ENCODE measurements around the gene KCNK17.
A peak's percentile ranks its signal among the peaks of the same experiment; 100 is the strongest.

The KCNK17 gene

GRCh38 chr6:39300739-39301138 is 13.5 kb downstream of the KCNK17 start:
- DNase-seq (ENCODE audit: low spot score), result no peak
- no peak overlapping the region for H3K14ac ChIP-seq (ENCODE audit: low read length)
- H3K36me3 ChIP-seq (replicated peaks in 1 of 2; ENCODE audit: control insufficient read depth in 2 of 2, insufficient read depth in 2 of 2, low read length in 2 of 2), result no peaks in the 10 kb centered on the region
- peaks cover 0 to 6% (median 0%) of the 10 kb centered on the region in 3 experiments for H3K27me3 ChIP-seq (ENCODE audit: control insufficient read depth in 3 of 3, insufficient read depth in 3 of 3, low read depth in 1 of 3, low read length in 3 of 3)
- no peak overlapping the region for H2BK15ac ChIP-seq (ENCODE audit: low read length)
- peaks cover 0 to 6% of the 10 kb centered on the region in 2 donors for H3K4me1 ChIP-seq (ENCODE audit: control insufficient read depth in 2 of 2, insufficient read depth in 1 of 2, low read depth in 1 of 2, low read length in 2 of 2)
- no peak overlapping the region for H3K23ac ChIP-seq (ENCODE audit: low read depth, low read length, poor library complexity)
- peaks cover 0 to 2% of the 10 kb centered on the region in 2 donors for H3K9me3 ChIP-seq (replicated peaks in 1 of 2; ENCODE audit: control insufficient read depth in 2 of 2, insufficient read depth in 1 of 2, low read depth in 1 of 2, low read length in 2 of 2)
- no peak overlapping the region for H3K9ac ChIP-seq (ENCODE audit: low read depth, low read length, poor library complexity)
- H3K4ac ChIP-seq (ENCODE audit: low read length), result no peak overlapping the region
- WGBS, 2 donors (ENCODE audit: extremely low coverage in 2 of 2, insufficient read length in 2 of 2, insufficient replicate concordance in 1 of 2), result no CpG with 5 or more reads among the region's 6 CpGs
- no peak overlapping the region for H3K4me2 ChIP-seq (ENCODE audit: insufficient read depth, low read length, poor library complexity, severe bottlenecking)
- H4K91ac ChIP-seq (ENCODE audit: low read depth, low read length, poor library complexity), result no peak overlapping the region
- no peak overlapping the region for H2AK5ac ChIP-seq (ENCODE audit: low read depth, low read length)
- H3K27ac ChIP-seq (replicated peaks; ENCODE audit: low read length), result no peak overlapping the region
- no peak overlapping the region for H2BK12ac ChIP-seq (ENCODE audit: low read length)
- H2BK5ac ChIP-seq (ENCODE audit: low read length), result peak overlapping the region; percentile 31
- H3K4me3 ChIP-seq (ENCODE audit: low read length in 2 of 2), result no peak overlapping the region
- H3K79me1 ChIP-seq (ENCODE audit: low read depth, low read length), result no peaks in the 10 kb centered on the region
- no peak overlapping the region for H2BK120ac ChIP-seq (ENCODE audit: low read depth, low read length)
- no peak overlapping the region for H2AFZ ChIP-seq (ENCODE audit: low read length)
- H4K8ac ChIP-seq (ENCODE audit: low read depth, low read length), result no peak overlapping the region
- no peak overlapping the region for H3K18ac ChIP-seq (ENCODE audit: low read length)

GRCh38 chr6:39298061-39298460 is 16.2 kb downstream of the KCNK17 start:
- H3K23ac ChIP-seq (ENCODE audit: low read depth, low read length, poor library complexity), result no peak overlapping the region
- H3K4me3 ChIP-seq (ENCODE audit: low read length in 2 of 2), result no peak overlapping the region
- peak overlapping the region; percentile 11 for H4K91ac ChIP-seq (ENCODE audit: low read depth, low read length, poor library complexity)
- H4K8ac ChIP-seq (ENCODE audit: low read depth, low read length), result no peak overlapping the region
- H3K4ac ChIP-seq (ENCODE audit: low read length), result no peak overlapping the region
- H2BK12ac ChIP-seq (ENCODE audit: low read length), result no peak overlapping the region
- H3K27ac ChIP-seq (replicated peaks; ENCODE audit: low read length), result no peak overlapping the region
- no peak overlapping the region for H3K9ac ChIP-seq (ENCODE audit: low read depth, low read length, poor library complexity)
- H3K27me3 ChIP-seq (ENCODE audit: control insufficient read depth in 3 of 3, insufficient read depth in 3 of 3, low read depth in 1 of 3, low read length in 3 of 3), result peaks cover 0 to 9% (median 0%) of the 10 kb centered on the region in 3 experiments
- no peaks in the 10 kb centered on the region for H3K36me3 ChIP-seq (replicated peaks in 1 of 2; ENCODE audit: control insufficient read depth in 2 of 2, insufficient read depth in 2 of 2, low read length in 2 of 2)
- H3K79me1 ChIP-seq (ENCODE audit: low read depth, low read length), result no peaks in the 10 kb centered on the region
- H3K9me3 ChIP-seq (replicated peaks in 1 of 2; ENCODE audit: control insufficient read depth in 2 of 2, insufficient read depth in 1 of 2, low read depth in 1 of 2, low read length in 2 of 2), result no peaks in the 10 kb centered on the region
- no peak for DNase-seq (ENCODE audit: low spot score)
- no peak overlapping the region for H3K18ac ChIP-seq (ENCODE audit: low read length)
- H2AK5ac ChIP-seq (ENCODE audit: low read depth, low read length), result no peak overlapping the region
- no peak overlapping the region for H3K14ac ChIP-seq (ENCODE audit: low read length)
- H2AFZ ChIP-seq (ENCODE audit: low read length), result no peak overlapping the region
- no peak overlapping the region for H2BK5ac ChIP-seq (ENCODE audit: low read length)
- H3K4me1 ChIP-seq (ENCODE audit: control insufficient read depth in 2 of 2, insufficient read depth in 1 of 2, low read depth in 1 of 2, low read length in 2 of 2), result peaks cover 0 to 11% of the 10 kb centered on the region in 2 donors
- no peak overlapping the region for H3K4me2 ChIP-seq (ENCODE audit: insufficient read depth, low read length, poor library complexity, severe bottlenecking)
- no peak overlapping the region for H2BK120ac ChIP-seq (ENCODE audit: low read depth, low read length)
- no peak overlapping the region for H2BK15ac ChIP-seq (ENCODE audit: low read length)
- no CpG with 5 or more reads among the region's 10 CpGs for WGBS, 2 donors (ENCODE audit: extremely low coverage in 2 of 2, insufficient read length in 2 of 2, insufficient replicate concordance in 1 of 2)

- Histone ChIP-seq H3K27me3 (ENCODE audit: control insufficient read depth in 3 of 3, insufficient read depth in 3 of 3, low read depth in 1 of 3, low read length in 3 of 3) (peaks cover 0 to 17% (median 2%) of the 10 kb centered on the region in 3 experiments), H4K8ac (ENCODE audit: low read depth, low read length) (no peak overlapping the region), H3K14ac (ENCODE audit: low read length) (no peak overlapping the region), H4K91ac (ENCODE audit: low read depth, low read length, poor library complexity) (no peak overlapping the region), H3K4ac (ENCODE audit: low read length) (no peak overlapping the region), H3K23ac (ENCODE audit: low read depth, low read length, poor library complexity) (no peak overlapping the region), H3K4me2 (ENCODE audit: insufficient read depth, low read length, poor library complexity, severe bottlenecking) (no peak overlapping the region), H2AK5ac (ENCODE audit: low read depth, low read length) (peak overlapping the region; percentile 31), H2BK15ac (ENCODE audit: low read length) (peak overlapping the region; percentile 7), H3K79me1 (ENCODE audit: low read depth, low read length) (no peaks in the 10 kb centered on the region), H3K18ac (ENCODE audit: low read length) (peak overlapping the region; percentile 58), H2AFZ (ENCODE audit: low read length) (peak overlapping the region; percentile 34), H2BK5ac (ENCODE audit: low read length) (no peak overlapping the region), H3K27ac (replicated peaks; ENCODE audit: low read length) (no peak overlapping the region), H2BK120ac (ENCODE audit: low read depth, low read length) (no peak overlapping the region), H3K9ac (ENCODE audit: low read depth, low read length, poor library complexity) (no peak overlapping the region), H3K4me3 (ENCODE audit: low read length in 2 of 2) (no peak overlapping the region), H3K9me3 (replicated peaks in 1 of 2; ENCODE audit: control insufficient read depth in 2 of 2, insufficient read depth in 1 of 2, low read depth in 1 of 2, low read length in 2 of 2) (no peaks in the 10 kb centered on the region), H2BK12ac (ENCODE audit: low read length) (no peak overlapping the region), H3K4me1 (ENCODE audit: control insufficient read depth in 2 of 2, insufficient read depth in 1 of 2, low read depth in 1 of 2, low read length in 2 of 2) (peaks cover 1 to 11% of the 10 kb centered on the region in 2 donors), H3K36me3 (replicated peaks in 1 of 2; ENCODE audit: control insufficient read depth in 2 of 2, insufficient read depth in 2 of 2, low read length in 2 of 2) (no peaks in the 10 kb centered on the region)
- no peak for DNase-seq (ENCODE audit: low spot score)
- WGBS, 2 donors (ENCODE audit: extremely low coverage in 2 of 2, insufficient read length in 2 of 2, insufficient replicate concordance in 1 of 2), result no CpG with 5 or more reads among the region's 18 CpGs
Observed at GRCh38 chr6:39296745-39297640, 17.2 kb downstream of the KCNK17 start.

- Histone ChIP-seq H2BK12ac (ENCODE audit: low read length) (peak overlapping the region; percentile 31), H3K9ac (ENCODE audit: low read depth, low read length, poor library complexity) (no peak overlapping the region), H3K79me1 (ENCODE audit: low read depth, low read length) (no peaks in the 10 kb centered on the region), H3K27ac (replicated peaks; ENCODE audit: low read length) (no peak overlapping the region), H2AFZ (ENCODE audit: low read length) (no peak overlapping the region), H2BK120ac (ENCODE audit: low read depth, low read length) (no peak overlapping the region), H3K23ac (ENCODE audit: low read depth, low read length, poor library complexity) (no peak overlapping the region), H2BK5ac (ENCODE audit: low read length) (no peak overlapping the region), H4K8ac (ENCODE audit: low read depth, low read length) (no peak overlapping the region), H2BK15ac (ENCODE audit: low read length) (no peak overlapping the region), H3K9me3 (replicated peaks in 1 of 2; ENCODE audit: control insufficient read depth in 2 of 2, insufficient read depth in 1 of 2, low read depth in 1 of 2, low read length in 2 of 2) (no peaks in the 10 kb centered on the region), H3K4me1 (ENCODE audit: control insufficient read depth in 2 of 2, insufficient read depth in 1 of 2, low read depth in 1 of 2, low read length in 2 of 2) (peaks cover 3 to 18% of the 10 kb centered on the region in 2 donors), H3K4ac (ENCODE audit: low read length) (no peak overlapping the region), H4K91ac (ENCODE audit: low read depth, low read length, poor library complexity) (no peak overlapping the region), H3K36me3 (replicated peaks in 1 of 2; ENCODE audit: control insufficient read depth in 2 of 2, insufficient read depth in 2 of 2, low read length in 2 of 2) (no peaks in the 10 kb centered on the region), H3K4me2 (ENCODE audit: insufficient read depth, low read length, poor library complexity, severe bottlenecking) (no peak overlapping the region), H3K18ac (ENCODE audit: low read length) (no peak overlapping the region), H3K4me3 (ENCODE audit: low read length in 2 of 2) (peak overlapping the region in 1 of 2 donors; percentile 2), H3K14ac (ENCODE audit: low read length) (no peak overlapping the region), H3K27me3 (ENCODE audit: control insufficient read depth in 3 of 3, insufficient read depth in 3 of 3, low read depth in 1 of 3, low read length in 3 of 3) (peaks cover 0 to 20% (median 2%) of the 10 kb centered on the region in 3 experiments), H2AK5ac (ENCODE audit: low read depth, low read length) (no peak overlapping the region)
- no peak for DNase-seq (ENCODE audit: low spot score)
- no CpG with 5 or more reads among the region's 5 CpGs for WGBS, 2 donors (ENCODE audit: extremely low coverage in 2 of 2, insufficient read length in 2 of 2, insufficient replicate concordance in 1 of 2)
Observed at GRCh38 chr6:39295611-39296011, 18.6 kb downstream of the KCNK17 start.

Measured in neuronal stem cell (in vitro differentiated cells).